Small intestine (tissue), 7 donors: ENCODE results near the gene MPZL3. TPM values are rescaled to one million over a fixed set of nuclear protein-coding genes. Genes with fewer than 3 reads are reported as not detected.

Experiments used
- DNase-seq, 2 donors: peaks; one replicate each; pipeline versions ENCODE4 v3.0.0 to v3.0.0-alpha.2; 2013
- FAIRE-seq: peaks from 2 replicates; lab custom pipeline; 2012; peaks lifted over from hg19 to GRCh38; lab: Jason Lieb, UNC
- H3K27ac ChIP-seq, 3 donors: one replicate each; pipeline ENCODE4 v1.5.1; 2013; ENCODE audit warnings: low read length in 2 of 3, mild to moderate bottlenecking in 2 of 3, control low read depth in 1 of 3, inconsistent platforms in 1 of 3, low read depth in 1 of 3, moderate library complexity in 1 of 3
- H3K27me3 ChIP-seq, 3 donors: one replicate each; pipeline ENCODE4 v1.6.1; 2013; ENCODE audit warnings: low read length in 3 of 3, inconsistent platforms in 1 of 3; ENCODE audit not compliant: control insufficient read depth in 3 of 3, insufficient read depth in 3 of 3
- H3K36me3 ChIP-seq, 3 donors: one replicate each; pipeline ENCODE4 v1.6.1; 2013; ENCODE audit warnings: low read length in 3 of 3, inconsistent platforms in 1 of 3, low read depth in 1 of 3, mild to moderate bottlenecking in 1 of 3, moderate library complexity in 1 of 3; ENCODE audit not compliant: control insufficient read depth in 3 of 3, insufficient read depth in 2 of 3
- H3K4me1 ChIP-seq, 3 donors: one replicate each; pipeline ENCODE4 v1.6.1; 2013; ENCODE audit warnings: low read length in 2 of 3, inconsistent platforms in 1 of 3, low read depth in 1 of 3, mild to moderate bottlenecking in 1 of 3, moderate library complexity in 1 of 3; ENCODE audit not compliant: control insufficient read depth in 3 of 3, insufficient read depth in 2 of 3
- H3K4me3 ChIP-seq, 3 donors: one replicate each; pipeline ENCODE4 v1.5.1; 2013; ENCODE audit warnings: low read length in 3 of 3, control low read depth in 1 of 3, inconsistent platforms in 1 of 3, low read depth in 1 of 3, mild to moderate bottlenecking in 1 of 3, moderate library complexity in 1 of 3
- H3K9me3 ChIP-seq, 2 donors: one replicate each; pipeline ENCODE4 v1.6.1; 2013; ENCODE audit warnings: low read depth in 1 of 2, low read length in 1 of 2; ENCODE audit not compliant: control insufficient read depth in 2 of 2, insufficient read depth in 1 of 2
- WGBS, 3 donors: extraction: QIAGEN DNeasy Blood & Tissue Kit; methylation state at CpG; one replicate each; pipeline ENCODE4 v1.1.7; 2013; 5-methylcytosine and 5-hydroxymethylcytosine counted together
- polyA plus RNA-seq, 4 donors: library from polyadenylated mRNA; stranded (reverse) in 3 of 4; unstranded in 1 of 4; fragments of 200-250 nt in 3 of 4; fragments of 120-200 nt in 1 of 4; gene quantifications; one replicate each; pipeline versions ENCODE4 v1.2.1 to v1.2.3, GENCODE V29; 2013
- donor health status: healthy with polysubstance abuse.
- donor health status: control.
- donor health status: control.
- donor health status: Bipolar disorder and iron deficiency.
- donor health status: healthy.

Gene MPZL3
- polyA plus RNA-seq, 4 donors, result 3.0 to 24.9 (median 4.0) TPM

DNA sequence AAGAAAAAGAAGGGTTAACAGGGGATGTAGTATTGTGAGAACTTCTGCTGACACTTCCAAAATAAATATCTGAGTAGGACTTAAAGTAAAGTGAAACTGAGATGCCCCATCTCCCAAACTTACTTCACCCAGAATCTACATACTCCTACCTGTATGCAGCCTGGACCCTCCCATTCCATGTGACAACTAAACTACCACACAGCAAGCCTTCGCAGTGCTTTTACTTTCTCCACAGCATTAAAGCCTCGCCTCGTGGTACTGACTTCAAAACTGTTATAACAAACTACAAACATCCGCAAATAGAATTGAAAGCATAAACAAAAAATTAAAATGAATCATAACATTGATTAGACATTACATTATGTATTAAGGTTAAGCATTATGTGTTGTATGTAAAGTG lies 10.9 kb upstream of the MPZL3 start:
- FAIRE-seq (no peak), DNase-seq (peak; percentile 33 to 48)
- H3K4me1 ChIP-seq, result peaks cover 0 to 22% (median 6%) of the 10 kb centered on the region in 3 donors
- peak overlapping the region in 1 of 3 donors; percentile 82 for H3K27ac ChIP-seq
- peak overlapping the region in 2 of 3 donors; percentile 48 to 53 for H3K4me3 ChIP-seq
- no peaks in the 10 kb centered on the region for H3K27me3 ChIP-seq
- no peaks in the 10 kb centered on the region for H3K9me3 ChIP-seq
- H3K36me3 ChIP-seq, result peaks cover 0 to 13% (median 1%) of the 10 kb centered on the region in 3 donors
- 10 to 30% (median 16%) methylated on average over 4 of the region's 4 CpGs for WGBS, 3 donors

DNA sequence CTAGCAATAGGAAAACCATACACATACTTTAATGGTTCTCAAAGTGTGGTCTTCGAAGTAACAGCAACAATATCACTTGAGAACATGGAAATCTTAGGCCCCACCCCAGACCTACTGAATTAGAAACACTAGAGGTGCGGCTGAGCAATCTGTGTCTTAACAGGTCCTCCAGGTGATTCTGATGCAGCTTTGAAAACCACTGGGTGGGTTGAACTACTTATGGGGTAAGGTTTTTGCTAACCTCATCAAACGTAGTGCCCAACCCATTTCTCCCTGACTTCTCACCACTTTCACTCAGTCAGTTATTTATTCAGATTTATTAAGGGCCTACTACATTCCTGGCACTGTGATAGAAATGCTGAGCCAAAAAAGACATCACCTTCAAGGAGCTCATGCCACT lies 8.2 kb upstream of the MPZL3 start:
- FAIRE-seq, result no peak
- H3K27me3 ChIP-seq, result no peaks in the 10 kb centered on the region
- H3K4me1 ChIP-seq, result peaks cover 0 to 15% (median 6%) of the 10 kb centered on the region in 3 donors
- no peak for DNase-seq
- no peak overlapping the region for H3K27ac ChIP-seq
- no peaks in the 10 kb centered on the region for H3K9me3 ChIP-seq
- H3K4me3 ChIP-seq, result no peak overlapping the region
- peaks cover 0 to 17% (median 1%) of the 10 kb centered on the region in 3 donors for H3K36me3 ChIP-seq
- 75 to 80% (median 78%) methylated on average over 3 of the region's 3 CpGs for WGBS, 3 donors

DNA sequence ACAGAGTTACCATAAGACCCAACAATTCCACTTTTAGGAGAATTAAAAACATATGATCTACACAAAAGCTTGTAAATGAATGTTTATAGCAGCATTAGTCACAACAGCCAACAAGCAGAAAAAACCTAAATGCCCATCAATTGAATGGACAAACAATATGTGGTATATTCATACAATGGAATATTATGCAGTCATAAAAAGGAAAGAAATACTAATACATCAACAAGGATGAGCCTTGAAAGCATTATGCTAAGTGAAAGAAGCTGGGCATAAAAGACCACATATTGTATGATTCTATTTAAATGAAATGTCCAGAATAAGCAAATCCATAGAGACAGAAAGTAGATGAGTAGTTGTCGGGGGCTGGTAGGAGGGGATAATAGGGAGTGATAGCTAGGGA lies 7.0 kb upstream of the MPZL3 start:
- 95 to 100% (median 100%) methylated on average over 1 of the region's 1 CpG for WGBS, 3 donors
- Histone ChIP-seq H3K4me3 (no peak overlapping the region), H3K9me3 (no peaks in the 10 kb centered on the region), H3K36me3 (peaks cover 0 to 17% (median 1%) of the 10 kb centered on the region in 3 donors), H3K27ac (no peak overlapping the region), H3K27me3 (no peaks in the 10 kb centered on the region), H3K4me1 (peaks cover 0 to 18% (median 6%) of the 10 kb centered on the region in 3 donors)
- no peak for FAIRE-seq
- no peak for DNase-seq

DNA sequence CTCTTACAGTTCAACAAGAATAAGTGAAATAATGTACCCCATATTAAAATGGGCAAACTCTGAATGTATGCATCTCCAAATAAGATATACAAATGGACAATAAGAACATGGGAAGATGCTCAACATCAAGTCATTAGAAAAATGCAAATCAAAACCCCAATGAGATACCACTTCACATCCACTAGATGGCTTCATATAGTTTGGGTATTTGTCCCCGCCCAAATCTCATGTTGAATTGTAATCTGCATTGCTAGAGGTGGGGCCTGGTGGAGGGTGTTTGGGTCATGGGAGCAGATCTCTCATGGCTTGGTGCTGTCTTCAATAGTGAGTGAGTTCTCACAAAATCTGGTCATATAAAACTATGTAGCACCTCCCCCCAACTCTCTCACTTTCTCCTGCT lies 6.2 kb upstream of the MPZL3 start:
- no peak for FAIRE-seq
- 25 to 92% (median 87%) methylated on average over 1 of the region's 1 CpG for WGBS, 3 donors
- Histone ChIP-seq H3K27me3 (no peaks in the 10 kb centered on the region), H3K36me3 (peaks cover 0 to 17% (median 1%) of the 10 kb centered on the region in 3 donors), H3K4me3 (no peak overlapping the region), H3K9me3 (no peaks in the 10 kb centered on the region), H3K4me1 (peaks cover 0 to 18% (median 6%) of the 10 kb centered on the region in 3 donors), H3K27ac (no peak overlapping the region)
- DNase-seq, result no peak

DNA sequence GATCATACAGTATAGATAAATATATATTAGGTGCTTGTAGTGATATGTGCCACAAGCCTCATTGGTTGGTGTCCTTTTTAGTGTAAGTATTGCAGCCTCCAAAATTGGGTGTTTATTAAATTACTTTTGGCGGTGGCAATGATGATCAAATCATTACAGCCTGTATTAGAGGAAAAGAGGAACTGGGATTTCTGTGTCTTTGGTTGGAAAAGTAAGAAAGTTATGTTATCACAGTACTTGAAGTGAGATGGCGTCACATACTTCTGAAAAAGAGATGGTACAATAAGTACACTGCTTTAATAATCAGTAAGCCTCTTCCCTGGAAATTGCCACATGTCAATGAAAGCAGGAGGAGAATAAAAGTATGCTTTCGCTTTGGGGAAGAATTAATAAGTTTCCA lies 523 bp upstream of the MPZL3 start:
- H3K4me1 ChIP-seq, result peaks cover 0 to 6% (median 0%) of the 10 kb centered on the region in 3 donors
- H3K4me3 ChIP-seq, result peak overlapping the region in 2 of 3 donors; percentile 72 to 93
- no peaks in the 10 kb centered on the region for H3K9me3 ChIP-seq
- 34 to 50% (median 47%) methylated on average over 3 of the region's 3 CpGs for WGBS, 3 donors
- DNase-seq, result peak in 1 of 2 donors; percentile 47
- H3K36me3 ChIP-seq, result peaks cover 0 to 4% (median 0%) of the 10 kb centered on the region in 3 donors
- no peak for FAIRE-seq
- H3K27me3 ChIP-seq, result no peaks in the 10 kb centered on the region
- H3K27ac ChIP-seq, result peak overlapping the region; percentile 20 to 98 (median 92)

DNA sequence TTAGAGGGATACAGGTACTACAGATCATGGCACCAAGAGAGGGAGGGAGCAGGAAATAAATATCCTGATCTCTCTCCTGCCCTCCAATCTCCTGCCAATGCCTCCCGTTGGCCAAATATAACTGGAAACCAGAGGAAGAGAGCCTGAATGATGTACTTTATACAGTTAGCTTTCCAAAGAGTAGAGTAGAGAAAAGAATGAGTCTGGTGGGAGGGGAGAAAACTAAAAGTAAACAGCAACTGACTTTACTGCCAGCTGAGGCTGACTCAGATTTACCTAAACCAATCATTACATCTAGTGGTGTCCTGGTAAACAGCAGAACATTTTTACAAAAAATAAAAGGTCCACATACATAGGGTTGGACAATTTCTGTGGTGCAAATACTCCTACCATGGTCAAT lies 5.1 kb downstream of the MPZL3 start:
- peaks cover 0 to 4% (median 0%) of the 10 kb centered on the region in 3 donors for H3K4me1 ChIP-seq
- 54 to 89% (median 82%) methylated on average over 1 of the region's 1 CpG for WGBS, 3 donors
- no peaks in the 10 kb centered on the region for H3K27me3 ChIP-seq
- no peak for FAIRE-seq
- peak overlapping the region in 2 of 3 donors; percentile 57 to 60 for H3K27ac ChIP-seq
- H3K36me3 ChIP-seq, result no peaks in the 10 kb centered on the region
- no peak overlapping the region for H3K4me3 ChIP-seq
- H3K9me3 ChIP-seq, result no peaks in the 10 kb centered on the region
- DNase-seq, result no peak

DNA sequence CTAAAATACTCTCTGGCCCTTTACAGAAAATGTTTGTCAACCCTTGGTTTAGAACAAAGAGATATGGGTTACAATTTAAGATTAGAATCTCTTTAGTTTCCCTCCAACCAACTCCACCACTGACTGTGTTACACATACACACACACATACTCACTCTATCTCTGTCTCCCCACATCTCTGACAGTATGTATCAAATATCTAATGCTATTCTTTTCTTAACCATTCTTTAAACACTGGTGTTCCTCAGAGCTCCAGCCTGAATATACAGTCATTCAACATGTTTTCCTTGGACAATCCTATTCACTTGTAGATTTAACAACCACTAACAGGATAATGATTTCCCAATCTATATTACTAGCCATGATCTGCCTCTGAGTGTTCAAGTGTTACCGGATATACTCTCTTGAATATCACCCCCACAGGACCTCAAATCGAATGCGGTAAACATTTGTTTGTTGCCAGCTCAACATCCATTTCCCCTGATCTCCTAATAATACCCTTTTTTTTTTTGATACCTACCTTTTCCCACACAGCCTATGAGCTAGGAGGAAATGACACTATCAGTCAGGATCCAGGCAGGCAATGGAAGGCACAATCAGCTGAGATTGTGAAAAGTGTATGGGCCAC lies 6.1 kb downstream of the MPZL3 start:
- H3K27me3 ChIP-seq, result no peaks in the 10 kb centered on the region
- no peak for FAIRE-seq
- H3K4me1 ChIP-seq, result peaks cover 0 to 11% (median 5%) of the 10 kb centered on the region in 3 donors
- no peaks in the 10 kb centered on the region for H3K36me3 ChIP-seq
- no peak for DNase-seq
- H3K9me3 ChIP-seq, result no peaks in the 10 kb centered on the region
- 87 to 94% (median 93%) methylated on average over 3 of the region's 3 CpGs for WGBS, 3 donors
- peak overlapping the region in 2 of 3 donors; percentile 1 to 11 for H3K27ac ChIP-seq
- H3K4me3 ChIP-seq, result no peak overlapping the region

DNA sequence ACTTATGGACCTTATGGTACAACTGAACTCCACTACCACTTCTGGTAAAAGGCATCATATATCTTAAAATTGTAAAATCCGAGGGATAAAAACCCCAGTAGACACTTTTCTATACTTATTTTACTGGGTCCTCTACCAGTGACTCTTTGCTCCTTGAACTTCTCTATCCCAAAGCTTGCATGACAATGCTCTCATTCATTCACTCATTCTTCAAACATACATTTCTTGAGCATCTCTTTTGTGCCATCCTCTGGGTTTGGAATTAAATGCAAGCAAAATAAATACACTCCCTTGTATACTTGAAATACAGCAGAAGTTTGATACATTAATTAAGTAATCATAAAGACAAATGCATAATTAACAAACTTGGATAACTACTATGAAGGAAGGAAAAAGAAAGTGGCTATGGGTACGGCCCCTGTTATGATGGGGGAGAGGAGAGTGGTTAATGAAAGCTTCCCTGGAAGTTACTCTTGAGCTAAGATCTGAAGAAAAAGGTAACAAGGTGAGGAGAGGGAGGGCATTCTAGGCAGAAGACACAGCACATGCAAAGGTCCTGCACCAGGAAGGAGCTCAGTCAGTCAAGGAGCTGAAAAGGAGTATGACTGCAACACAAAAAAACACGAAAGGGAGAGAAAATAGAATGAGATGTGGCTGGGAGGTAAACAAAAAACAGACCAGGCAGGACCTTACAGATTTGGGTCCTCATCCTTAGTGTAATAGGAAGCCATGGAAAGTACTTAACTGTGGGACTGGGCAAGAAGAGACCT lies 8.0 kb downstream of the MPZL3 start:
- FAIRE-seq, result no peak
- no peaks in the 10 kb centered on the region for H3K9me3 ChIP-seq
- H3K27ac ChIP-seq, result no peak overlapping the region
- H3K27me3 ChIP-seq, result no peaks in the 10 kb centered on the region
- WGBS, 3 donors, result 78 to 89% (median 87%) methylated on average over 3 of the region's 3 CpGs
- no peak for DNase-seq
- peaks cover 3 to 17% (median 5%) of the 10 kb centered on the region in 3 donors for H3K4me1 ChIP-seq
- H3K4me3 ChIP-seq, result no peak overlapping the region
- H3K36me3 ChIP-seq, result no peaks in the 10 kb centered on the region
